Duodenal mucosa (tissue), 2 donors: ENCODE results near the gene PCDHGA10.

Experiments
- H3K27ac ChIP-seq: one replicate; pipeline ENCODE4 v1.7.0; 2013; ENCODE audit warnings: low read depth, low read length
- H3K27me3 ChIP-seq, 2 donors: one replicate each; pipeline ENCODE4 v1.7.0; 2013; ENCODE audit warnings: low read length in 2 of 2, control low read depth in 1 of 2; ENCODE audit not compliant: insufficient read depth in 2 of 2, control insufficient read depth in 1 of 2
- H3K36me3 ChIP-seq, 2 donors: one replicate each; pipeline ENCODE4 v1.7.0; 2013; ENCODE audit warnings: low read length in 2 of 2, control low read depth in 1 of 2; ENCODE audit not compliant: insufficient read depth in 2 of 2, control insufficient read depth in 1 of 2
- H3K4me1 ChIP-seq, 2 donors: one replicate each; pipeline ENCODE4 v1.7.0; 2013; ENCODE audit warnings: low read length in 2 of 2, control low read depth in 1 of 2; ENCODE audit not compliant: insufficient read depth in 2 of 2, control insufficient read depth in 1 of 2
- H3K4me3 ChIP-seq, 2 donors: one replicate each; pipeline ENCODE4 v1.7.0; 2013; ENCODE audit warnings: low read length in 2 of 2, low read depth in 1 of 2
- H3K9ac ChIP-seq, 2 donors: one replicate each; pipeline ENCODE4 v1.7.0; 2013; ENCODE audit warnings: low read length in 2 of 2, low read depth in 1 of 2
- H3K9me3 ChIP-seq, 2 donors: one replicate each; pipeline ENCODE4 v1.7.0; 2013; ENCODE audit warnings: low read length in 2 of 2, control low read depth in 1 of 2; ENCODE audit not compliant: control insufficient read depth in 1 of 2

PCDHGA10 gene

DNA sequence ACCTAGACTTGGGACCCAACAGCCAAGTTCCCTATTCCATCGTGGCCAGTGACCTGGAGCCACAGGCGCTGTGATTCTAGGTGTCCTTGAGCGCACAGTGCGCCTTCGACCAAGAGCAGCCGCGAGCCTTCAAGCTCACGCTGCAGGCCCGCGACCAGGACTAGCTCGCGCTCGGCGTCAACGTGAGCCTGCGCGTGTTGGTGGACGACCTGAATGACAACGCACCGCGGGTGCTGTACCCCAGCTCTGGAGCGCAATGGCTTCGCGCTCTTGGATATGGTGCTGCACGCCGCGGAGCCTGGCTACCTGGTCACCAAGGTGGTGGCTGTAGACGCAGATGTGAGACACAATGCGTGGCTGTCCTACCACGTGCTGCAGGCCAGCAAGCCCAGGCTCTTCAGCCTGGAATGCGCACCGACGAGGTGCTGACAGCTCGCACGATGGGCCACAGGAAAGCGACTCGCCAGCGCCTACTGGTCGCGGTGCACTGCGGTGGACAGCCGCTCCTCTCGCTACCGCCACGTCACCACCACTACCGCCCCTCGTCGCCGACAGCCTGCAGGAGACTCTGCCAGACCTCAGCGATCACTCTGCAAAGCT is 28.9 kb downstream of the PCDHGA10 start:
- no peaks in the 10 kb centered on the region for H3K27me3 ChIP-seq
- no peaks in the 10 kb centered on the region for H3K4me1 ChIP-seq
- peaks cover 9 to 17% of the 10 kb centered on the region in 2 donors for H3K9me3 ChIP-seq
- H3K36me3 ChIP-seq: no peaks in the 10 kb centered on the region
- no peak overlapping the region for H3K4me3 ChIP-seq
- H3K9ac ChIP-seq: no peak overlapping the region
- no peak overlapping the region for H3K27ac ChIP-seq

GRCh38 chr5:141465351-141465750 is 52.6 kb downstream of the PCDHGA10 start:
- no peaks in the 10 kb centered on the region for H3K36me3 ChIP-seq
- H3K9me3 ChIP-seq: no peaks in the 10 kb centered on the region
- H3K4me1 ChIP-seq: no peaks in the 10 kb centered on the region
- H3K27me3 ChIP-seq: no peaks in the 10 kb centered on the region
- no peak overlapping the region for H3K9ac ChIP-seq
- H3K27ac ChIP-seq: no peak overlapping the region
- no peak overlapping the region for H3K4me3 ChIP-seq
